ENCODE measurements around the gene ARL5C. TPM values are rescaled to one million over a fixed set of nuclear protein-coding genes. Genes with fewer than 3 reads are reported as not detected.

Gene ARL5C
- total RNA-seq, 1 experiment from 2014 or later: not detected

GRCh38 chr17:39115135-39115534 is 50.8 kb downstream of the ARL5C start:
- no CpG with 5 or more reads among the region's 5 CpGs for WGBS (ENCODE audit: extremely low coverage, insufficient read length, low lambda C conversion rate)
- Histone ChIP-seq H3K4me1 (ENCODE audit: insufficient read depth, low read length) (no peaks in the 10 kb centered on the region), H3K79me1 (ENCODE audit: insufficient read depth, low read depth, low read length, poor library complexity, severe bottlenecking) (no peaks in the 10 kb centered on the region), H3T11ph (ENCODE audit: low read length) (no peak overlapping the region), H3K18ac (ENCODE audit: insufficient read length, low read depth, low read length) (peak overlapping the region; percentile 24), H3K9me3 (ENCODE audit: control insufficient read depth, low read depth, low read length) (no peaks in the 10 kb centered on the region), H4K5ac (ENCODE audit: insufficient read length, low read depth, low read length) (no peak overlapping the region), H3K23me2 (ENCODE audit: insufficient read length, low read depth, low read length, poor library complexity, severe bottlenecking) (no peaks in the 10 kb centered on the region), H3K4me2 (ENCODE audit: insufficient read depth, insufficient read length, low read length) (no peak overlapping the region), H2BK12ac (ENCODE audit: insufficient read length, low read depth, low read length) (no peak overlapping the region), H3K9ac (ENCODE audit: extremely low read depth, insufficient read length, low read length) (no peak overlapping the region), H3K23ac (ENCODE audit: insufficient read length, low read depth, low read length) (no peak overlapping the region), H4K20me1 (ENCODE audit: control insufficient read depth, insufficient read depth, insufficient read length) (peaks cover 4% of the 10 kb centered on the region), H4K8ac (replicated peaks; ENCODE audit: insufficient read length, low read depth, low read length) (no peak overlapping the region), H3K56ac (ENCODE audit: insufficient read length, low read depth, low read length) (no peak overlapping the region), H3K27ac (ENCODE audit: insufficient read length, low read depth, low read length) (no peak overlapping the region), H2AFZ (ENCODE audit: low read length) (no peak overlapping the region), H3K14ac (ENCODE audit: insufficient read depth, low read length) (peak overlapping the region; percentile 46), H2BK120ac (ENCODE audit: low read depth, low read length, poor library complexity, severe bottlenecking) (no peak overlapping the region), H2BK15ac (ENCODE audit: low read depth, low read length) (no peak overlapping the region), H3K79me2 (ENCODE audit: insufficient read depth, low read length) (no peaks in the 10 kb centered on the region), H2BK5ac (ENCODE audit: insufficient read length, low read length) (no peak overlapping the region), H2AK5ac (ENCODE audit: insufficient read length, low read length) (no peak overlapping the region), H2BK20ac (ENCODE audit: low read depth, low read length, poor library complexity, severe bottlenecking) (no peak overlapping the region), H3K27me3 (ENCODE audit: insufficient read depth, low read length) (no peaks in the 10 kb centered on the region), H3K4ac (ENCODE audit: low read depth, low read length) (no peak overlapping the region), H4K91ac (ENCODE audit: insufficient read length, low read depth, low read length) (no peak overlapping the region)
- H3K27ac Mint-ChIP-seq: no peak overlapping the region; a peak in 1 of 7 replicates
- H3K9me3 Mint-ChIP-seq: peaks cover 0 to 2% of the 10 kb centered on the region in 2 experiments; a peak in 1 of 5 replicates
- TF ChIP-seq CTCF (conservative IDR thresholded peaks at IDR 0.05): no peak
- H3K36me3 Mint-ChIP-seq (ENCODE audit: insufficient read depth in 1 of 3, low read depth in 3 of 3): no peaks in the 10 kb centered on the region
- no peak overlapping the region for H3K4me3 Mint-ChIP-seq
- no peak for DNase-seq
- H3K27me3 Mint-ChIP-seq (ENCODE audit: low read depth): peaks cover 13% of the 10 kb centered on the region
- H3K4me1 Mint-ChIP-seq: peaks cover 0 to 10% of the 10 kb centered on the region in 2 experiments; a peak in 1 of 4 replicates
